ENCODE data around the gene RHBDD1. TPM values are rescaled to one million over a fixed set of nuclear protein-coding genes. Genes with fewer than 3 reads are reported as not detected.

The RHBDD1 gene
- total and polyA plus RNA-seq, 2 donors (not counting 3 experiments of a cell fraction or from before 2014, with no cell fraction given): 6.8 to 19.4 TPM

DNA sequence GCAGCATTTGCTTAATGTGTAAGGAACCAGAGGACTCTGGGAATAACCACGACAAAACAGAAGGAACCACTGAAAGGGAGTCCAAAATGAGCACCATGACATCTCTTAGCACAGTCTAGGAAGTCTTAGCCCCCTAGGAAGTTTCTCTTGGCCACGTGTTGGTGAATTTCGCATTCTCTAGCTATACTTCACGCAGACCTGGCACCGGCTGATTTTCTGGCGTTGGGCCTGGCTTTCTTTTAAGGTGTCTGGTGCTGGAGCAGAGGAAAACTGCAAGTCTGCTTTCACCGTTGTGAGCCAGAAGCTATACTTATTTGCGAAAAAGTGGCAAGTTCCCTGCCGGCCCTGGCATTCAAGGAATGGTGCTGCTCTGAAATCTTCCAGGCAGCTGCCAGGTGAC is 171.3 kb downstream of the RHBDD1 start:
- no peaks in the 10 kb centered on the region for H4K20me1 ChIP-seq (replicated peaks; ENCODE audit: control insufficient read depth, extremely low read depth, insufficient read depth, low read length)
- no peaks in the 10 kb centered on the region for H3K4me1 ChIP-seq (ENCODE audit: control insufficient read depth, extremely low read depth, insufficient read depth, low read length)
- H3K4me2 ChIP-seq (ENCODE audit: insufficient read depth, low read length): no peak overlapping the region
- no peak overlapping the region for H3K9ac ChIP-seq (replicated peaks; ENCODE audit: extremely low read depth, insufficient read depth, low read length)
- no peaks in the 10 kb centered on the region for H3K9me3 ChIP-seq (replicated peaks; ENCODE audit: control insufficient read depth, insufficient read depth, low read length)
- FAIRE-seq (no peak), DNase-seq (ENCODE audit: low read depth, low spot score) (no peak)
- H3K27me3 ChIP-seq (ENCODE audit: control insufficient read depth in 2 of 2, insufficient read depth in 2 of 2, low read length in 2 of 2): no peaks in the 10 kb centered on the region
- no peaks in the 10 kb centered on the region for H3K79me2 ChIP-seq (ENCODE audit: control insufficient read depth, insufficient read depth, low read length)
- intact Hi-C loops (cut with micrococcal nuclease): no loop called here
- TF ChIP-seq FOS (IDR thresholded peaks at IDR 0.05; ENCODE audit: borderline replicate concordance, insufficient read depth, low read length): no peak
- no peak for TF ChIP-seq GATA2 (IDR thresholded peaks at IDR 0.05; ENCODE audit: insufficient read depth, insufficient read length, low read depth, low read length)
- TF ChIP-seq JUN (IDR thresholded peaks at IDR 0.05; ENCODE audit: borderline replicate concordance, insufficient read depth, insufficient read length, low read depth): no peak
- TF ChIP-seq EZH2 (IDR thresholded peaks at IDR 0.05; ENCODE audit: borderline replicate concordance, low read depth, low read length, severe bottlenecking): no peak
- TF ChIP-seq MAX (IDR thresholded peaks at IDR 0.05; ENCODE audit: insufficient read depth, insufficient read length): no peak
- TF ChIP-seq, protein P1, sequence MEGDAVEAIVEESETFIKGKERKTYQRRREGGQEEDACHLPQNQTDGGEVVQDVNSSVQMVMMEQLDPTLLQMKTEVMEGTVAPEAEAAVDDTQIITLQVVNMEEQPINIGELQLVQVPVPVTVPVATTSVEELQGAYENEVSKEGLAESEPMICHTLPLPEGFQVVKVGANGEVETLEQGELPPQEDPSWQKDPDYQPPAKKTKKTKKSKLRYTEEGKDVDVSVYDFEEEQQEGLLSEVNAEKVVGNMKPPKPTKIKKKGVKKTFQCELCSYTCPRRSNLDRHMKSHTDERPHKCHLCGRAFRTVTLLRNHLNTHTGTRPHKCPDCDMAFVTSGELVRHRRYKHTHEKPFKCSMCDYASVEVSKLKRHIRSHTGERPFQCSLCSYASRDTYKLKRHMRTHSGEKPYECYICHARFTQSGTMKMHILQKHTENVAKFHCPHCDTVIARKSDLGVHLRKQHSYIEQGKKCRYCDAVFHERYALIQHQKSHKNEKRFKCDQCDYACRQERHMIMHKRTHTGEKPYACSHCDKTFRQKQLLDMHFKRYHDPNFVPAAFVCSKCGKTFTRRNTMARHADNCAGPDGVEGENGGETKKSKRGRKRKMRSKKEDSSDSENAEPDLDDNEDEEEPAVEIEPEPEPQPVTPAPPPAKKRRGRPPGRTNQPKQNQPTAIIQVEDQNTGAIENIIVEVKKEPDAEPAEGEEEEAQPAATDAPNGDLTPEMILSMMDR (IDR thresholded peaks at IDR 0.05; ENCODE audit: extremely low read depth in 1 of 2, insufficient read depth in 1 of 2, low read depth in 1 of 2, low read length in 2 of 2): no peak
- no peak for TF ChIP-seq MYC (IDR thresholded peaks at IDR 0.05; ENCODE audit: low read depth, low read length)
- TF ChIP-seq POLR2AphosphoS5 (IDR thresholded peaks at IDR 0.05; ENCODE audit: insufficient read depth, low read depth, low read length): no peak
- no peak for TF ChIP-seq POLR2A (IDR thresholded peaks at IDR 0.05; ENCODE audit: low read depth, low read length)
- no peaks in the 10 kb centered on the region for H3K36me3 ChIP-seq (ENCODE audit: control insufficient read depth in 2 of 2, extremely low read depth in 1 of 2, insufficient read depth in 2 of 2, low read length in 2 of 2)
- dilution Hi-C loops (cut with MboI; ENCODE audit: extremely low pct_ligation_motif_present, low sequenced_read_pairs): no loop called here
- no peak overlapping the region for H3K27ac ChIP-seq (ENCODE audit: insufficient read depth, low read depth, low read length)
- H3K9me1 ChIP-seq (replicated peaks; ENCODE audit: control insufficient read depth, extremely low read depth, insufficient read depth, low read length): no peaks in the 10 kb centered on the region
- BruUV-seq (replicated peaks): no TSS peak
- ChIA-PET CTCF (interaction anchor here (1.4 kb wide), 1 partner anchor 205 kb away, joined by 3 read pairs; no protein-coding TSS in a partner anchor), POLR2A (no interaction called here)
- no peak overlapping the region for H3K4me3 ChIP-seq (replicated peaks in 1 of 3; ENCODE audit: insufficient read depth in 1 of 3, low read depth in 1 of 3, low read length in 3 of 3)
- no peak overlapping the region for H2AFZ ChIP-seq (ENCODE audit: low read depth, low read length)
